ENCODE data around the gene CHID1. TPM values are rescaled to one million over a fixed set of nuclear protein-coding genes. Genes with fewer than 3 reads are reported as not detected.

The CHID1 gene
- total and polyA plus RNA-seq, 2 of the 4 experiments (the other 2 are of a cell fraction), result 34.2 to 121 TPM

DNA sequence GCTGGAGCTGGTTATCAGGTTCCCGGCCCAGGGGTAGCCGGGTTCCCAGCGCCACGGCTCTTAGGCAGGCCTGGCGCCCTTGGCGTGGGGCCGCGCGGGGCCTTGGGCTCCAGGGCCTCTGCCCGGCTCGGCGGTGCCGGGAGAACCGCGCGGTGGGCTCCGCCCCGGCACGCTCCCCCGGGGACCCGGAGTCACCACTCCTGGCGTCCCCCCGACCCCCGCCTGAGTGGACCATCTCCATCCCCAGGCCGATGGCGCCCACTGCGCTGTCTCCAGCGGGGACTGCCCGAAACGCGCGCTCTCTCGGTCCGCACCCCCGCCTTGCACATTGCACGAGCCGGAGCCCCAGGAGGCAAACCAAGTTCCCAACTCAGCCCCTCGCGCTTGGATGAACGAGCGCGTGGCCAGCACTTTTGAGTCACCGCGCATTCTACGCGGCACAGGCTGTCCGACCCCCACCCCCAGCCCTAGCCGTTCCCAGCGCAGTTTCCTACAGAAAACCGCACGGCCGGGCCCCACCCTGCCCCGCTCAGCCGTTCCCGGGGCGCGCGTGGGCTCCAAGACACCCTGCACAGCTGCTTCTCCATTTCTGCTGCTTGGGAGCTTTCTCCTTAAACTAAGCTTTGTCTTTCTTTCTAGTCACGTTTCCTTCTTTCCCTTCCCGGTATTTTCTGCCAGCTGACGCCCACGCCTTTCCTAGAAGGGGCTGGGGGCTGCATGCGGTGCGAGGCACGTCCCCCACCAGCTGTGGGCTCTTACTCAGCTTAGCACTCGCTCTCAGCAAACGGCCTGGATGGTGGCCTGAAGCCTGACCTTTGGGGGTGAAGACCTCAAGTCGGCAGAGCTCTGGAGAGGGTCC lies 650 bp upstream of the CHID1 start:
- ATAC-seq (ENCODE audit: low read depth) (peak; percentile 48), DNase-seq (peak; percentile 64)
- H3K23ac ChIP-seq (ENCODE audit: low read depth, low read length), result peak overlapping the region; percentile 79
- H4K5ac ChIP-seq (ENCODE audit: low read depth, low read length), result peak overlapping the region; percentile 83
- H2BK120ac ChIP-seq (ENCODE audit: low read depth, low read length), result peak overlapping the region; percentile 0; the same call in 1 of the 2 replicates
- H2BK20ac ChIP-seq (ENCODE audit: low read depth, low read length), result no peak overlapping the region
- H3K14ac ChIP-seq (replicated peaks; ENCODE audit: low read depth, low read length), result peak overlapping the region; percentile 83
- H3K56ac ChIP-seq (ENCODE audit: extremely low read depth, insufficient read depth, low read length), result peak overlapping the region; percentile 65
- H3K9me1 ChIP-seq (ENCODE audit: insufficient read depth, low read length), result 0 out of 2 replicates have a peak, but pooled peaks cover 8% of the 10 kb centered on the region
- H4K8ac ChIP-seq (ENCODE audit: low read depth in 2 of 2, low read length in 2 of 2), result peak overlapping the region; percentile 85 to 99
- H2AK5ac ChIP-seq (ENCODE audit: low read depth, low read length), result peak overlapping the region; percentile 46
- H3K4me1 ChIP-seq (ENCODE audit: control insufficient read depth, insufficient read depth, low read length), result peaks cover 7% of the 10 kb centered on the region; the same call in 1 of the 2 replicates
- H3K18ac ChIP-seq (ENCODE audit: low read depth, low read length), result peak overlapping the region; percentile 7; the same call in 1 of the 2 replicates
- peak overlapping the region; percentile 77 for H3K9ac ChIP-seq (ENCODE audit: low read depth, low read length)
- BruUV-seq (replicated peaks), result no TSS peak
- ChIA-PET POLR2A (ENCODE audit: unreplicated experiment) (no interaction called here), CTCF (no interaction called here)
- H4K20me1 ChIP-seq (ENCODE audit: insufficient read depth, low read length), result no peaks in the 10 kb centered on the region; the same call in none of the 2 replicates
- peak overlapping the region; percentile 63 for H4K91ac ChIP-seq (ENCODE audit: insufficient read depth, low read depth, low read length)
- dilution Hi-C loops (cut with HindIII; ENCODE audit: low sequenced_read_pairs, unreplicated experiment), result no loop called here
- peak overlapping the region; percentile 94 for H3K4me2 ChIP-seq (ENCODE audit: low read depth, low read length)
- H3K36me3 ChIP-seq (ENCODE audit: control insufficient read depth, insufficient read depth, low read length), result no peaks in the 10 kb centered on the region; the same call in 1 of the 2 replicates
- peak overlapping the region; percentile 44 for H2BK5ac ChIP-seq (ENCODE audit: low read depth, low read length, poor library complexity, severe bottlenecking)
- peak overlapping the region; percentile 74 for H3K4me3 ChIP-seq (ENCODE audit: insufficient read depth, low read depth, low read length)
- in situ Hi-C loops (cut with MboI; ENCODE audit: low sequenced_read_pairs), result no loop called here
- peak overlapping the region; percentile 96 for H2AK9ac ChIP-seq (replicated peaks; ENCODE audit: low read depth, low read length, poor library complexity)
- intact Hi-C loops (cut with micrococcal nuclease), result no loop called here
- peaks cover 9 to 47% of the 10 kb centered on the region in 2 experiments for H3K79me1 ChIP-seq (ENCODE audit: low read depth in 1 of 2, low read length in 2 of 2)
- WGBS, 2 experiments (ENCODE audit: extremely low coverage in 2 of 2, insufficient read length in 1 of 2), result 2% methylated on average over 37 of the region's 68 CpGs; no CpG with 5 or more reads in 1 of the 2 experiments
- no peaks in the 10 kb centered on the region for H3K27me3 ChIP-seq (ENCODE audit: control insufficient read depth, insufficient read depth, low read length)
- peak overlapping the region; percentile 92 for H2AFZ ChIP-seq (replicated peaks; ENCODE audit: low read length, poor library complexity)
- H3K27ac ChIP-seq (ENCODE audit: insufficient read depth, low read length), result peak overlapping the region; percentile 74
- no peaks in the 10 kb centered on the region for H3K9me3 ChIP-seq (ENCODE audit: control insufficient read depth, insufficient read depth, low read length)
- TF ChIP-seq FOS (IDR thresholded peaks at IDR 0.05; ENCODE audit: low read depth, low read length) (no peak), MXI1 (IDR thresholded peaks at IDR 0.05; ENCODE audit: borderline replicate concordance, low read depth, low read length) (peak; percentile 63; the same call in 1 of the 2 replicates)
- TF ChIP-seq, protein P1, sequence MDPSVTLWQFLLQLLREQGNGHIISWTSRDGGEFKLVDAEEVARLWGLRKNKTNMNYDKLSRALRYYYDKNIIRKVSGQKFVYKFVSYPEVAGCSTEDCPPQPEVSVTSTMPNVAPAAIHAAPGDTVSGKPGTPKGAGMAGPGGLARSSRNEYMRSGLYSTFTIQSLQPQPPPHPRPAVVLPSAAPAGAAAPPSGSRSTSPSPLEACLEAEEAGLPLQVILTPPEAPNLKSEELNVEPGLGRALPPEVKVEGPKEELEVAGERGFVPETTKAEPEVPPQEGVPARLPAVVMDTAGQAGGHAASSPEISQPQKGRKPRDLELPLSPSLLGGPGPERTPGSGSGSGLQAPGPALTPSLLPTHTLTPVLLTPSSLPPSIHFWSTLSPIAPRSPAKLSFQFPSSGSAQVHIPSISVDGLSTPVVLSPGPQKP (IDR thresholded peaks at IDR 0.05; ENCODE audit: borderline replicate concordance, low read depth, low read length), result no peak
- peak overlapping the region; percentile 51 for H3K4ac ChIP-seq (ENCODE audit: low read depth, low read length)
- peak overlapping the region; percentile 34; the same call in 1 of the 3 replicates for H2BK15ac ChIP-seq (ENCODE audit: low read depth, low read length)
